Pancreas (tissue), 10 donors: ENCODE data around the gene SH3RF3. TPM values are rescaled to one million over a fixed set of nuclear protein-coding genes. Genes with fewer than 3 reads are reported as not detected.

Experiments used
- ATAC-seq, 4 donors: fragments of 200-7000 bp; cut with Tn5 transposase; one replicate each; pipeline versions ENCODE4 v1.8.0 to v1.9.1; 2020; ENCODE audit warnings: mild to moderate bottlenecking in 4 of 4, moderate library complexity in 4 of 4
- DNase-seq, 6 donors: peaks; one replicate each; pipeline ENCODE4 v3.0.0-alpha.2; 2020
- FAIRE-seq: peaks from 2 replicates; lab custom pipeline; 2012; peaks lifted over from hg19 to GRCh38; lab: Jason Lieb, UNC
- H3K27ac ChIP-seq, 4 donors: fragments of 200-600 bp; sonication (generic); 1 replicate in 3 of 4; 2 replicates in 1 of 4; pipeline versions ENCODE4 v1.5.0 to v1.8.0; 2020
- H3K27me3 ChIP-seq, 4 donors: fragments of 200-600 bp; one replicate each; pipeline ENCODE4 v1.8.0; 2021
- H3K36me3 ChIP-seq, 3 donors: fragments of 200-600 bp; sonication (generic) in 1 of 3; one replicate each; pipeline versions ENCODE4 v1.5.0 to v1.8.0; 2020 to 2021
- H3K4me1 ChIP-seq, 3 donors: fragments of 200-600 bp; one replicate each; pipeline ENCODE4 v1.8.0; 2021
- H3K4me3 ChIP-seq, 4 donors: fragments of 200-600 bp; sonication (generic) in 2 of 4; one replicate each; pipeline versions ENCODE4 v1.5.0 to v1.8.0; 2020 to 2021
- H3K9me3 ChIP-seq, 4 donors: fragments of 200-600 bp; one replicate each; pipeline ENCODE4 v1.8.0; 2021
- CTCF ChIP-seq, 4 donors: fragments of 200-600 bp; sonication (generic) in 3 of 4; IDR thresholded peaks; one replicate each; pipeline versions ENCODE4 v1.5.0 to v1.8.0; 2021; ENCODE audit warnings: antibody characterized with exemption in 4 of 4
- WGBS, 2 donors: extraction: QIAGEN DNeasy Blood & Tissue Kit; methylation state at CpG; one replicate each; pipeline ENCODE4 v1.1.7; 2013; 5-methylcytosine and 5-hydroxymethylcytosine counted together
- intact Hi-C, 3 donors: fragments of 100-400 bp; cut with DNase I; formaldehyde crosslinking; loops; one replicate each; pipeline versions ENCODE4 v1.11.1 to v1.14.2; 2022
- polyA plus RNA-seq, 2 donors: library from polyadenylated mRNA; stranded (reverse); fragments of 200-250 nt; gene quantifications; one replicate each; pipeline ENCODE4 v1.2.3, GENCODE V29; 2013
- total RNA-seq, 6 donors: library from RNA; stranded (reverse); fragmentation: NEBNext Ultra II Directional in 4 of 6; extraction: Animal tissue kit (Norgen Biotek cat#: 25700) in 4 of 6; gene quantifications; one replicate each; pipeline versions ENCODE4 v1.2.1 to v1.2.4, GENCODE V29; 2021 to 2023
- donor health status: healthy with polysubstance abuse.
- donor health status: DM: no; HTN: no; CAD: no; lungs with moderate emphysema.
- donor health status: DM: no; HTN: no; CAD: no.
- donor health status: control.
- donor health status: control.
- donor health status: Bipolar disorder and iron deficiency.
- donor health status: DM: yes; HTN: yes; CAD: no.
- donor health status: DM: no; HTN: no; CAD: no.
- donor health status: DM: no; HTN: no; CAD: no.
- donor health status: DM: yes; HTN: yes; CAD: no.

SH3RF3 gene
- total and polyA plus RNA-seq, 8 donors, result 1.1 to 3.5 (median 1.8) TPM

- 46 to 48% methylated on average over 7 of the region's 7 CpGs for WGBS, 2 donors
- no peak for ATAC-seq
- no peaks in the 10 kb centered on the region for H3K36me3 ChIP-seq
- H3K27me3 ChIP-seq, result no peaks in the 10 kb centered on the region
- H3K27ac ChIP-seq, result no peak overlapping the region
- no peak for DNase-seq
- no peak for TF ChIP-seq CTCF (IDR thresholded peaks at IDR 0.05)
- intact Hi-C loops, result no loop called here
- no peak for FAIRE-seq
- H3K4me3 ChIP-seq, result no peak overlapping the region
- no peaks in the 10 kb centered on the region for H3K4me1 ChIP-seq
- H3K9me3 ChIP-seq, result no peaks in the 10 kb centered on the region
Observed at GRCh38 chr2:109136542-109136941, 7.5 kb downstream of the SH3RF3 start.

GRCh38 chr2:109137616-109138015, 8.6 kb downstream of the SH3RF3 start:
- intact Hi-C loops, result no loop called here
- H3K4me1 ChIP-seq, result no peaks in the 10 kb centered on the region
- H3K36me3 ChIP-seq, result no peaks in the 10 kb centered on the region
- no peak overlapping the region for H3K4me3 ChIP-seq
- no peak overlapping the region for H3K27ac ChIP-seq
- no peak for TF ChIP-seq CTCF (IDR thresholded peaks at IDR 0.05)
- no peak for ATAC-seq
- whole genome bisulfite sequencing, 2 donors, result 68 to 71% methylated on average over 6 of the region's 6 CpGs
- H3K27me3 ChIP-seq, result no peaks in the 10 kb centered on the region
- no peaks in the 10 kb centered on the region for H3K9me3 ChIP-seq
- no peak for DNase-seq
- no peak for FAIRE-seq

- FAIRE-seq, result no peak
- intact Hi-C loops, result no loop called here
Observed at GRCh38 chr2:109138449-109138848, 9.4 kb downstream of the SH3RF3 start.

GRCh38 chr2:109139002-109139401, 10.0 kb downstream of the SH3RF3 start:
- H3K27me3 ChIP-seq, result no peaks in the 10 kb centered on the region
- no peak overlapping the region for H3K27ac ChIP-seq
- no peaks in the 10 kb centered on the region for H3K36me3 ChIP-seq
- DNase-seq, result no peak
- no peak for TF ChIP-seq CTCF (IDR thresholded peaks at IDR 0.05)
- ATAC-seq, result no peak
- H3K9me3 ChIP-seq, result no peaks in the 10 kb centered on the region
- H3K4me3 ChIP-seq, result no peak overlapping the region
- no peak for FAIRE-seq
- WGBS, 2 donors, result 77 to 83% methylated on average over 4 of the region's 4 CpGs
- H3K4me1 ChIP-seq, result no peaks in the 10 kb centered on the region
- intact Hi-C loops, result no loop called here

More at GRCh38 chr2:109138449-109138848, 9.4 kb downstream of the SH3RF3 start:
- Histone ChIP-seq H3K9me3 (no peaks in the 10 kb centered on the region), H3K27ac (no peak overlapping the region), H3K27me3 (no peaks in the 10 kb centered on the region), H3K4me3 (no peak overlapping the region), H3K4me1 (no peaks in the 10 kb centered on the region), H3K36me3 (no peaks in the 10 kb centered on the region)
- 46 to 52% methylated on average over 2 of the region's 2 CpGs for WGBS, 2 donors
- no peak for ATAC-seq
- DNase-seq, result no peak
- TF ChIP-seq CTCF (IDR thresholded peaks at IDR 0.05), result no peak

GRCh38 chr2:109139865-109140396, 10.9 kb downstream of the SH3RF3 start:
- H3K27me3 ChIP-seq, result no peaks in the 10 kb centered on the region
- no peak for TF ChIP-seq CTCF (IDR thresholded peaks at IDR 0.05)
- H3K36me3 ChIP-seq, result no peaks in the 10 kb centered on the region
- no peak for DNase-seq
- no peaks in the 10 kb centered on the region for H3K4me1 ChIP-seq
- no peak overlapping the region for H3K4me3 ChIP-seq
- 58 to 66% methylated on average over 10 of the region's 10 CpGs for WGBS, 2 donors
- H3K9me3 ChIP-seq, result no peaks in the 10 kb centered on the region
- no peak overlapping the region for H3K27ac ChIP-seq
- peak in 2 of 4 donors; percentile 17 to 46 for ATAC-seq
- no peak for FAIRE-seq
- intact Hi-C loops, result no loop called here
